Esophagus squamous epithelium (tissue), 5 donors: ENCODE measurements around the gene MTHFD2L. TPM values are rescaled to one million over a fixed set of nuclear protein-coding genes. Genes with fewer than 3 reads are reported as not detected.

ENCODE experiments used
- DNase-seq: peaks from one replicate; lab custom pipeline; 2025; lab: John Stamatoyannopoulos, UW
- H3K27ac ChIP-seq, 4 donors: fragments of 200-600 bp; sonication (generic); one replicate each; pipeline ENCODE4 v1.5.1; 2016 to 2019; ENCODE audit warnings: mild to moderate bottlenecking in 1 of 4
- H3K27me3 ChIP-seq, 4 donors: fragments of 200-600 bp; sonication (generic); 1 replicate in 3 of 4; 2 replicates in 1 of 4; pipeline versions ENCODE4 v1.5.1 to v1.6.0; 2017 to 2021; ENCODE audit warnings: antibody characterized with exemption in 1 of 4
- H3K36me3 ChIP-seq, 3 donors: fragments of 200-600 bp; sonication (generic); one replicate each; pipeline ENCODE4 v1.5.1; 2016 to 2019
- H3K4me1 ChIP-seq, 3 donors: fragments of 200-600 bp; sonication (generic); one replicate each; pipeline ENCODE4 v1.5.1; 2017 to 2019
- H3K4me3 ChIP-seq, 4 donors: fragments of 200-600 bp; sonication (generic); 1 replicate in 3 of 4; 2 replicates in 1 of 4; pipeline ENCODE4 v1.5.1; 2016 to 2019; ENCODE audit warnings: mild to moderate bottlenecking in 2 of 4, moderate library complexity in 1 of 4
- H3K9me3 ChIP-seq, 3 donors: fragments of 200-600 bp; sonication (generic); one replicate each; pipeline ENCODE4 v1.5.1; 2016 to 2019
- CTCF ChIP-seq, 6 experiments: fragments of 450-650 bp in 4 of 6; fragments of 200-600 bp in 2 of 6; sonication (generic) in 2 of 6; IDR thresholded peaks; one replicate each; pipeline ENCODE4 v1.5.1; 2016 to 2019; ENCODE audit warnings: antibody characterized with exemption in 6 of 6, mild to moderate bottlenecking in 4 of 6, moderate library complexity in 4 of 6
- POLR2A ChIP-seq, 4 donors: fragments of 450-650 bp; IDR thresholded peaks; one replicate each; pipeline ENCODE4 v1.6.1; 2017; ENCODE audit warnings: antibody characterized with exemption in 4 of 4, mild to moderate bottlenecking in 4 of 4, moderate library complexity in 3 of 4
- WGBS, 2 donors: methylation state at CpG; one replicate each; pipeline ENCODE4 v1.1.5; 2018; 5-methylcytosine and 5-hydroxymethylcytosine counted together
- intact Hi-C: fragments of 100-400 bp; cut with DNase I; formaldehyde crosslinking; loops from one replicate; pipeline ENCODE4 v1.15.0; 2022
- total RNA-seq, 4 donors: library from RNA; depleted of rRNA; stranded (reverse); fragments of >200 nt; gene quantifications; one replicate each; pipeline ENCODE4 v1.1.0, GENCODE V29; 2016
- donor health status: DM: yes; HTN: yes; CAD: no.

MTHFD2L gene
- total RNA-seq, 4 donors from 2014 or later: 9.9 to 22.9 (median 19.1) TPM

GRCh38 chr4:74161666-74162450 lies 3.9 kb downstream of the MTHFD2L start:
- no peak for DNase-seq
- TF ChIP-seq CTCF (IDR thresholded peaks at IDR 0.05): no peak
- TF ChIP-seq POLR2A (IDR thresholded peaks at IDR 0.05): no peak
- intact Hi-C loops: no loop called here

GRCh38 chr4:74166135-74166534 lies 8.2 kb downstream of the MTHFD2L start:
- Histone ChIP-seq H3K36me3 (peaks cover 0 to 14% (median 0%) of the 10 kb centered on the region in 3 donors), H3K4me1 (no peaks in the 10 kb centered on the region), H3K4me3 (no peak overlapping the region), H3K27ac (no peak overlapping the region), H3K9me3 (no peaks in the 10 kb centered on the region), H3K27me3 (no peaks in the 10 kb centered on the region)
- no peak for DNase-seq
- intact Hi-C loops: no loop called here
- no peak for TF ChIP-seq POLR2A (IDR thresholded peaks at IDR 0.05)
- no peak for TF ChIP-seq CTCF (IDR thresholded peaks at IDR 0.05)
- 78 to 85% methylated on average over 1 of the region's 1 CpG for WGBS, 2 donors

More at GRCh38 chr4:74161666-74162450, 3.9 kb downstream of the MTHFD2L start:
- H3K9me3 ChIP-seq: no peaks in the 10 kb centered on the region
- H3K4me1 ChIP-seq: peaks cover 11 to 24% (median 12%) of the 10 kb centered on the region in 3 donors
- no peak overlapping the region for H3K27ac ChIP-seq
- H3K36me3 ChIP-seq: peaks cover 0 to 24% (median 0%) of the 10 kb centered on the region in 3 donors
- H3K4me3 ChIP-seq: no peak overlapping the region
- no peaks in the 10 kb centered on the region for H3K27me3 ChIP-seq
- WGBS, 2 donors: 84 to 90% methylated on average over 3 of the region's 3 CpGs

- no peak for TF ChIP-seq POLR2A (IDR thresholded peaks at IDR 0.05)
- no peak for TF ChIP-seq CTCF (IDR thresholded peaks at IDR 0.05)
- no peak overlapping the region for H3K27ac ChIP-seq
- no peak for DNase-seq
- no peaks in the 10 kb centered on the region for H3K4me1 ChIP-seq
- no CpG with 5 or more reads among the region's 1 CpG for WGBS, 2 donors
- H3K36me3 ChIP-seq: peaks cover 0 to 9% (median 0%) of the 10 kb centered on the region in 3 donors
- intact Hi-C loops: no loop called here
- no peaks in the 10 kb centered on the region for H3K9me3 ChIP-seq
- H3K4me3 ChIP-seq: no peak overlapping the region
- no peaks in the 10 kb centered on the region for H3K27me3 ChIP-seq
Measured at GRCh38 chr4:74166818-74167217, 8.9 kb downstream of the MTHFD2L start.

GRCh38 chr4:74167585-74167984 lies 9.7 kb downstream of the MTHFD2L start:
- DNase-seq: no peak

More at GRCh38 chr4:74167585-74167984, 9.7 kb downstream of the MTHFD2L start:
- H3K27me3 ChIP-seq: no peaks in the 10 kb centered on the region
- intact Hi-C loops: no loop called here
- no peak overlapping the region for H3K27ac ChIP-seq
- H3K9me3 ChIP-seq: no peaks in the 10 kb centered on the region
- no peak overlapping the region for H3K4me3 ChIP-seq
- 97 to 100% methylated on average over 2 of the region's 2 CpGs for WGBS, 2 donors
- H3K36me3 ChIP-seq: peaks cover 0 to 5% (median 0%) of the 10 kb centered on the region in 3 donors
- H3K4me1 ChIP-seq: no peaks in the 10 kb centered on the region
- TF ChIP-seq CTCF (IDR thresholded peaks at IDR 0.05) (no peak), POLR2A (IDR thresholded peaks at IDR 0.05) (no peak)
